Hypothalamus (tissue), 51 donors: ENCODE measurements around the gene A2M.

Experiments
- DNase-seq, 51 donors: peaks; one replicate each; lab custom pipeline; 2025; lab: John Stamatoyannopoulos, UW

Gene A2M

GRCh38 chr12:9075138-9075535 lies 40.6 kb downstream of the A2M start:
- no peak for DNase-seq

- no peak for DNase-seq
These were observed 41.1 kb downstream of the A2M start for GRCh38 chr12:9074484-9075137.

- no peak for DNase-seq
These were observed 42.6 kb downstream of the A2M start for GRCh38 chr12:9073076-9073475.

GRCh38 chr12:9072481-9073038 lies 43.2 kb downstream of the A2M start:
- DNase-seq = no peak

- no peak for DNase-seq
These were observed 43.8 kb downstream of the A2M start for GRCh38 chr12:9071969-9072368.

GRCh38 chr12:9071518-9071917 lies 44.2 kb downstream of the A2M start:
- DNase-seq = no peak

- DNase-seq = no peak
These were observed 45.4 kb downstream of the A2M start for GRCh38 chr12:9070351-9070750.

GRCh38 chr12:9068600-9068999 lies 47.1 kb downstream of the A2M start:
- no peak for DNase-seq

- no peak for DNase-seq
These were observed 47.6 kb downstream of the A2M start for GRCh38 chr12:9068086-9068485.

- DNase-seq = no peak
These were observed 48.8 kb downstream of the A2M start for GRCh38 chr12:9066755-9067423.

- no peak for DNase-seq
These were observed 49.5 kb downstream of the A2M start for GRCh38 chr12:9066183-9066623.

- DNase-seq = peak in 1 of 51 donors; percentile 9
These were observed 50.2 kb downstream of the A2M start for GRCh38 chr12:9065607-9065856.

GRCh38 chr12:9064815-9065606 lies 50.7 kb downstream of the A2M start:
- peak in 45 of 51 donors; percentile 16 to 74 (median 43) for DNase-seq

GRCh38 chr12:9064201-9064814 lies 51.4 kb downstream of the A2M start:
- peak in 48 of 51 donors; percentile 13 to 83 (median 61) for DNase-seq

- DNase-seq = no peak
These were observed 63.1 kb downstream of the A2M start for GRCh38 chr12:9052610-9053009.

- no peak for DNase-seq
These were observed 64.6 kb downstream of the A2M start for GRCh38 chr12:9051158-9051550.

- no peak for DNase-seq
These were observed 65.1 kb downstream of the A2M start for GRCh38 chr12:9050521-9051157.

GRCh38 chr12:9049520-9050133 lies 66.1 kb downstream of the A2M start:
- peak in 1 of 51 donors; percentile 1 for DNase-seq

- no peak for DNase-seq
These were observed 66.8 kb downstream of the A2M start for GRCh38 chr12:9048930-9049329.

GRCh38 chr12:9047105-9047504 lies 68.6 kb downstream of the A2M start:
- no peak for DNase-seq
